ENCODE data around the gene DAP. TPM values are rescaled to one million over a fixed set of nuclear protein-coding genes. Genes with fewer than 3 reads are reported as not detected.

Gene DAP
- total RNA-seq, 2 experiments from 2014 or later, result 47.8 to 50.2 TPM

- Mint-ChIP-seq H3K9me3 (no peaks in the 10 kb centered on the region), H3K36me3 (peaks cover 11% of the 10 kb centered on the region), H3K4me3 (no peak overlapping the region), H3K27me3 (no peaks in the 10 kb centered on the region), H3K27ac (no peak overlapping the region), H3K4me1 (peaks cover 12% of the 10 kb centered on the region)
- no peak for ATAC-seq (ENCODE audit: low read depth)
- no peak for DNase-seq
- POLR2A ChIA-PET, result no interaction called here
Observed at GRCh38 chr5:10753178-10753577, 7.9 kb downstream of the DAP start.

GRCh38 chr5:10752451-10752850, 8.6 kb downstream of the DAP start:
- Mint-ChIP-seq H3K4me1 (peaks cover 9% of the 10 kb centered on the region), H3K36me3 (peaks cover 11% of the 10 kb centered on the region), H3K27ac (no peak overlapping the region), H3K4me3 (no peak overlapping the region), H3K9me3 (no peaks in the 10 kb centered on the region), H3K27me3 (no peaks in the 10 kb centered on the region)
- ATAC-seq (ENCODE audit: low read depth) (no peak), DNase-seq (no peak)
- POLR2A ChIA-PET, result no interaction called here

GRCh38 chr5:10750909-10751308, 10.1 kb downstream of the DAP start:
- POLR2A ChIA-PET, result no interaction called here
- H3K4me3 Mint-ChIP-seq, result no peak overlapping the region
- DNase-seq (no peak), ATAC-seq (ENCODE audit: low read depth) (no peak)
- H3K4me1 Mint-ChIP-seq, result peaks cover 11% of the 10 kb centered on the region
- no peaks in the 10 kb centered on the region for H3K27me3 Mint-ChIP-seq
- no peak overlapping the region for H3K27ac Mint-ChIP-seq
- H3K9me3 Mint-ChIP-seq, result no peaks in the 10 kb centered on the region
- peaks cover 16% of the 10 kb centered on the region for H3K36me3 Mint-ChIP-seq

- POLR2A ChIA-PET, result no interaction called here
- DNase-seq (no peak), ATAC-seq (ENCODE audit: low read depth) (no peak)
- no peak overlapping the region for H3K27ac Mint-ChIP-seq
- H3K4me3 Mint-ChIP-seq, result no peak overlapping the region
- no peaks in the 10 kb centered on the region for H3K9me3 Mint-ChIP-seq
- H3K36me3 Mint-ChIP-seq, result peaks cover 27% of the 10 kb centered on the region
- H3K4me1 Mint-ChIP-seq, result peaks cover 9% of the 10 kb centered on the region
- no peaks in the 10 kb centered on the region for H3K27me3 Mint-ChIP-seq
Observed at GRCh38 chr5:10747678-10748622, 13.1 kb downstream of the DAP start.

DNA sequence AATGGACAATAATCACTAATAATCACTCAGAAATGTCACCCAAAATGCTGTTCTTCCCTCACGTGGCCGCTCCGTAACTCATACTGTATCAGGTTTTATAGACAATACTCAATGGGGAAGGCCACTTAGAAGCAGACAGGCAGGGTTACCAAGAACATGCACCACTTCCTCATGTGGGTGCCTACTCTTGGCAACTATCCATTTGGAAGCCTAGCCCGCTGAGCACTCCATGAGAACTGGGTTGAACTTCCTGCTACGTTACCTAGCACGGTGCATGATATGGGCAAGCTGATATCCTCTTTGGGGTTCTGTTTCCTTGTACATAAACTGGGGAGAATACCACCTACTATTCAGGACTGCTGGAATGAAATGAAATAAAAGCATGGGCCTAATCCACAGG, 14.3 kb downstream of the DAP start:
- H3K36me3 Mint-ChIP-seq, result peaks cover 37% of the 10 kb centered on the region
- H3K4me1 Mint-ChIP-seq, result peaks cover 9% of the 10 kb centered on the region
- no peaks in the 10 kb centered on the region for H3K27me3 Mint-ChIP-seq
- no peaks in the 10 kb centered on the region for H3K9me3 Mint-ChIP-seq
- POLR2A ChIA-PET, result no interaction called here
- no peak for DNase-seq
- H3K4me3 Mint-ChIP-seq, result no peak overlapping the region
- no peak overlapping the region for H3K27ac Mint-ChIP-seq
- ATAC-seq (ENCODE audit: low read depth), result no peak

DNA sequence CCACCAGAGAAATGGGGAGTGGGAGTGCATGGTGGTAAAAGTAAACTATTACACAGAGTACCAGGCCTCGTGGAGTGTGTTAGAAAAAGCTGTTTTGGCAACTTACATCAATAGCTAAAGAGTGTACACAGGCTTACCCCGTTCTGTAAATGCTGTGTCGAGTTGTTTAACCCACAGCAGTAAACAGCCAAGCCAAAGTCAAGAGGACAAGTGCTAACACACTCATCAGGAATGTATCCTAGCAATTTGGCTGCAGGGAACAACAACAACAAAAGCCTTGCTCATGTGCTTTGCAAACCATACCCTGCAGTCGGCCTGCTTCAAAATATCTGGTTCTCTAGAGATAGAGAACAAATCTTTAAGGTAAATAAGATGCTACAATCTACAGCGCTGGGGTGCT, 15.9 kb downstream of the DAP start:
- Mint-ChIP-seq H3K27me3 (no peaks in the 10 kb centered on the region), H3K27ac (no peak overlapping the region), H3K4me1 (peaks cover 6% of the 10 kb centered on the region), H3K36me3 (peaks cover 51% of the 10 kb centered on the region), H3K4me3 (no peak overlapping the region), H3K9me3 (no peaks in the 10 kb centered on the region)
- DNase-seq, result no peak
- POLR2A ChIA-PET, result no interaction called here
- no peak for ATAC-seq (ENCODE audit: low read depth)

DNA sequence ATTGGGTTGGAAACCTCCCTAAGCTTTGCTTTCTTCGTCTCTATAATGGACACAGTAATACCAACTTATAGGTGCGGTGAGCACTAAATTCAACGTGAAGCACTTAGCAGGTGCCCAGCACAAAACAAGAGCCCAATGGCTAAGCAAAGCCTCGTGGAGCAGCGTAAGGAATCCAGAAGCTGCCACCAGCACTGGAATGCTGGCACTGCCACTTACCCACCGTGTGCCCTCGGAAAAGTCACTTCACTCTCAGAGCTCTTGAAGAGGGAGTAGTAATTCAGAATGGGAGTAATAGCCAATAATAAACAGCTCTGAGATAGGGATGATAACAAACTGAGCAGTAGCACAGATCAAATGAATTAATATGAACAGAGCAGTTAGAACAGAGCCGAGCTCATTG, 16.4 kb downstream of the DAP start:
- Mint-ChIP-seq H3K27me3 (no peaks in the 10 kb centered on the region), H3K4me3 (no peak overlapping the region), H3K4me1 (peaks cover 6% of the 10 kb centered on the region), H3K36me3 (peaks cover 55% of the 10 kb centered on the region), H3K27ac (no peak overlapping the region), H3K9me3 (no peaks in the 10 kb centered on the region)
- ATAC-seq (ENCODE audit: low read depth) (no peak), DNase-seq (no peak)
- POLR2A ChIA-PET, result no interaction called here

DNA sequence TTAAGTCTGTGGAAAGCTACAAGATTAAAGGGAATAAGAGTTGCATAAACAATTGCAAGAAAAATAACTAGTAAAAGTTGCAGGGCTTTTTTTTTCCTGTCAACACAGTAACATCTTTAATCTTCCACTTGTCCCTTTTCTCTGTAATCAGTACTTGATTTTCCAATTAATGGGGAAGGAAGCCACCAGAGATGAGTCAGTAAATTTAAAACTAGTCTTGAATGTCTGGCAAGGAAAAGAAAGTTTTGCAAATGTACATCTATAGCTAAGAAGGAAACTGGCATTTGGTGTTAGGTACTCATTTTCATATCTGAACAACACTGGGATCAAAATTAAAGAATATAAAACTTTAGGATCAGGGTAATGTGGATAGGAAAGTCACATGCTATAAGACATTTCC, 17.1 kb downstream of the DAP start:
- H3K4me1 Mint-ChIP-seq, result peaks cover 5% of the 10 kb centered on the region

GRCh38 chr5:10743526-10743925, 17.5 kb downstream of the DAP start:
- POLR2A ChIA-PET, result no interaction called here
- Mint-ChIP-seq H3K36me3 (peaks cover 59% of the 10 kb centered on the region), H3K27ac (no peak overlapping the region), H3K9me3 (no peaks in the 10 kb centered on the region), H3K27me3 (no peaks in the 10 kb centered on the region), H3K4me1 (peaks cover 5% of the 10 kb centered on the region), H3K4me3 (no peak overlapping the region)
- no peak for ATAC-seq (ENCODE audit: low read depth)
- DNase-seq, result no peak

More for the DNA sequence above, 17.1 kb downstream of the DAP start:
- no peak for DNase-seq
- Mint-ChIP-seq H3K27ac (no peak overlapping the region), H3K36me3 (peaks cover 55% of the 10 kb centered on the region), H3K27me3 (no peaks in the 10 kb centered on the region), H3K9me3 (no peaks in the 10 kb centered on the region), H3K4me3 (no peak overlapping the region)
- POLR2A ChIA-PET, result no interaction called here
- ATAC-seq (ENCODE audit: low read depth), result no peak

DNA sequence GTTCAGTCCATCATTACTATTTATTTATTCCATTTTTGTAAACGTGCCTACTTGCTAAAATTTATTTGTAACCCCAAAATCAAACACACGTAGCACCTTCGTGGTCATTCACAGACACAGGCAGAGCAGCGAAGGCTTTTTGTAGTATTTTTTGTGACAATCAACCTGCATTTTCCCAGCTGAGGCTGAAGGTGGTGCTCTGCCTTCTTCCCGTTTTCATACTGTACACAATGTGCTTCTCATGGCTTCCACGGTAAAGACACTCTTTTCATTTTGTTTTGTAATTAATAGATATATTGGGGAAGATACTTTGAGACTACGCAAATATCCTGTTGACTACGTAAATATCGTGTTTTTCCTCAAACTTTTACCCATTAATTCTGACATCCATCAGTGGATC, 19.4 kb downstream of the DAP start:
- H3K27me3 Mint-ChIP-seq, result no peaks in the 10 kb centered on the region
- peaks cover 3% of the 10 kb centered on the region for H3K4me1 Mint-ChIP-seq
- H3K9me3 Mint-ChIP-seq, result no peaks in the 10 kb centered on the region
- POLR2A ChIA-PET, result no interaction called here
- no peak overlapping the region for H3K27ac Mint-ChIP-seq
- ATAC-seq (ENCODE audit: low read depth) (no peak), DNase-seq (no peak)
- H3K36me3 Mint-ChIP-seq, result peaks cover 63% of the 10 kb centered on the region
- no peak overlapping the region for H3K4me3 Mint-ChIP-seq

GRCh38 chr5:10740384-10740783, 20.6 kb downstream of the DAP start:
- H3K27me3 Mint-ChIP-seq, result no peaks in the 10 kb centered on the region
- no peaks in the 10 kb centered on the region for H3K9me3 Mint-ChIP-seq
- ATAC-seq (ENCODE audit: low read depth), result no peak
- POLR2A ChIA-PET, result no interaction called here
- H3K4me3 Mint-ChIP-seq, result no peak overlapping the region
- peaks cover 56% of the 10 kb centered on the region for H3K36me3 Mint-ChIP-seq
- H3K27ac Mint-ChIP-seq, result no peak overlapping the region
- H3K4me1 Mint-ChIP-seq, result peaks cover 2% of the 10 kb centered on the region
- no peak for DNase-seq

GRCh38 chr5:10737880-10738279, 23.2 kb downstream of the DAP start:
- POLR2A ChIA-PET, result no interaction called here
- Mint-ChIP-seq H3K36me3 (peaks cover 46% of the 10 kb centered on the region), H3K27ac (no peak overlapping the region), H3K27me3 (no peaks in the 10 kb centered on the region), H3K4me1 (peaks cover 4% of the 10 kb centered on the region), H3K9me3 (no peaks in the 10 kb centered on the region), H3K4me3 (no peak overlapping the region)
- ATAC-seq (ENCODE audit: low read depth) (no peak), DNase-seq (no peak)

GRCh38 chr5:10736808-10737207, 24.2 kb downstream of the DAP start:
- DNase-seq, result no peak
- POLR2A ChIA-PET, result no interaction called here
- Mint-ChIP-seq H3K36me3 (peaks cover 43% of the 10 kb centered on the region), H3K4me1 (peaks cover 4% of the 10 kb centered on the region), H3K27ac (no peak overlapping the region), H3K27me3 (no peaks in the 10 kb centered on the region), H3K9me3 (no peaks in the 10 kb centered on the region), H3K4me3 (no peak overlapping the region)
- no peak for ATAC-seq (ENCODE audit: low read depth)

GRCh38 chr5:10736354-10736753, 24.7 kb downstream of the DAP start:
- ATAC-seq (ENCODE audit: low read depth) (no peak), DNase-seq (no peak)
- H3K27me3 Mint-ChIP-seq, result no peaks in the 10 kb centered on the region
- no peak overlapping the region for H3K4me3 Mint-ChIP-seq
- H3K9me3 Mint-ChIP-seq, result no peaks in the 10 kb centered on the region
- no peak overlapping the region for H3K27ac Mint-ChIP-seq
- POLR2A ChIA-PET, result no interaction called here
- H3K4me1 Mint-ChIP-seq, result peaks cover 4% of the 10 kb centered on the region
- H3K36me3 Mint-ChIP-seq, result peaks cover 40% of the 10 kb centered on the region

Data from activated naive CD8-positive, alpha-beta T cell treated with anti-CD3 and anti-CD28 coated beads, Interleukin-2, amount 10 ng/mL, durations not matched to agents 7 days and 5 days (primary cell).